ENCODE results near the gene EFCAB6. TPM values are rescaled to one million over a fixed set of nuclear protein-coding genes. Genes with fewer than 3 reads are reported as not detected.

EFCAB6 gene
- total RNA-seq, 1 donor from 2014 or later, result not detected

DNA sequence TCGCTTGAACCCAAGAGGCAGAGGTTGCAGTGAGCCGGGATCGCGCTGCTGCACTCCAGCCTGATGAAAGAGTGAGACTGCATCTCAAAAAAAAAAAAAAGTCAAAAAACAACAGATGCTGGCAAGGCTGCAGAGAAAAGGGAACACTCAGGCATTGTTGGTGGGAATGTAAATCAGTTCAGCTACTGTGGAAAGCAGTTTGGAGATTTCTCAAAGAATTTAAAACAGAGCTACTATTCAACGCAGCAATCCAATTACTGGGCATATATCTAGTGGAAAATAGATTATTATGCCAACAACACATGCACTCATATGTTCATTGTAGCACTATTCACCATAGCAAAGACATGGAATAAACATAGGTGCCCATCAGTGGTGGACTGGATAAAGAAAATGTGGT, 89.7 kb downstream of the EFCAB6 start:
- no peaks in the 10 kb centered on the region for H3K27me3 Mint-ChIP-seq
- intact Hi-C loops (cut with micrococcal nuclease), result no loop called here
- ATAC-seq (ENCODE audit: low read depth), result no peak
- H3K9me3 Mint-ChIP-seq, result peaks cover 2% of the 10 kb centered on the region
- no peaks in the 10 kb centered on the region for H3K36me3 Mint-ChIP-seq (ENCODE audit: low read depth)
- ChIA-PET POLR2A (no interaction called here), CTCF (no interaction called here)
- H3K4me1 Mint-ChIP-seq, result peaks cover 7% of the 10 kb centered on the region
- H3K27ac Mint-ChIP-seq, result no peak overlapping the region
- H3K4me3 Mint-ChIP-seq, result no peak overlapping the region
- DNase-seq, result no peak
- TF ChIP-seq, protein P1, sequence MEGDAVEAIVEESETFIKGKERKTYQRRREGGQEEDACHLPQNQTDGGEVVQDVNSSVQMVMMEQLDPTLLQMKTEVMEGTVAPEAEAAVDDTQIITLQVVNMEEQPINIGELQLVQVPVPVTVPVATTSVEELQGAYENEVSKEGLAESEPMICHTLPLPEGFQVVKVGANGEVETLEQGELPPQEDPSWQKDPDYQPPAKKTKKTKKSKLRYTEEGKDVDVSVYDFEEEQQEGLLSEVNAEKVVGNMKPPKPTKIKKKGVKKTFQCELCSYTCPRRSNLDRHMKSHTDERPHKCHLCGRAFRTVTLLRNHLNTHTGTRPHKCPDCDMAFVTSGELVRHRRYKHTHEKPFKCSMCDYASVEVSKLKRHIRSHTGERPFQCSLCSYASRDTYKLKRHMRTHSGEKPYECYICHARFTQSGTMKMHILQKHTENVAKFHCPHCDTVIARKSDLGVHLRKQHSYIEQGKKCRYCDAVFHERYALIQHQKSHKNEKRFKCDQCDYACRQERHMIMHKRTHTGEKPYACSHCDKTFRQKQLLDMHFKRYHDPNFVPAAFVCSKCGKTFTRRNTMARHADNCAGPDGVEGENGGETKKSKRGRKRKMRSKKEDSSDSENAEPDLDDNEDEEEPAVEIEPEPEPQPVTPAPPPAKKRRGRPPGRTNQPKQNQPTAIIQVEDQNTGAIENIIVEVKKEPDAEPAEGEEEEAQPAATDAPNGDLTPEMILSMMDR (IDR thresholded peaks at IDR 0.05), result no peak

DNA sequence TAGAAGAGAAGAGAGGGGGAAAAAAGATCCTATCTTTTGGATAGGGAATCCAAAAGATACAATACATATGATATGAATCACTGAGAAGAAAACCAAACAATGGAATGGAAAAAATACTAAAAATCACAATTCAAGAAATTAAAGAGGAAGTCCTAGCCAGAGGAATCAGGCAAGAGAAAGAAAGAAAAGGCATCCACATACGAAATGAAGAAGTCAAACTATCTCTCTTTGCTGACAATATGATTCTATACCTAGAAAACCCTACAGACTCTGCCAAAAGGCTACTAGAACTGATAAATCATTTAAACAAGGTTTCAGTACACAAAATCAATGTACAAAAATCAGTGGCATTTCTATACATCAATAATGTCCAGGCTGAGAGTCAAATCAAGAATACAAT, 91.4 kb downstream of the EFCAB6 start:
- TF ChIP-seq, protein P1 (IDR thresholded peaks at IDR 0.05), result no peak
- Mint-ChIP-seq H3K9me3 (no peaks in the 10 kb centered on the region), H3K36me3 (ENCODE audit: low read depth) (no peaks in the 10 kb centered on the region), H3K27me3 (no peaks in the 10 kb centered on the region), H3K4me1 (peaks cover 7% of the 10 kb centered on the region), H3K4me3 (no peak overlapping the region), H3K27ac (no peak overlapping the region)
- POLR2A ChIA-PET, result no interaction called here
- no peak for DNase-seq
- intact Hi-C loops (cut with micrococcal nuclease), result no loop called here
- CTCF ChIA-PET, result no interaction called here
- no peak for ATAC-seq (ENCODE audit: low read depth)

DNA sequence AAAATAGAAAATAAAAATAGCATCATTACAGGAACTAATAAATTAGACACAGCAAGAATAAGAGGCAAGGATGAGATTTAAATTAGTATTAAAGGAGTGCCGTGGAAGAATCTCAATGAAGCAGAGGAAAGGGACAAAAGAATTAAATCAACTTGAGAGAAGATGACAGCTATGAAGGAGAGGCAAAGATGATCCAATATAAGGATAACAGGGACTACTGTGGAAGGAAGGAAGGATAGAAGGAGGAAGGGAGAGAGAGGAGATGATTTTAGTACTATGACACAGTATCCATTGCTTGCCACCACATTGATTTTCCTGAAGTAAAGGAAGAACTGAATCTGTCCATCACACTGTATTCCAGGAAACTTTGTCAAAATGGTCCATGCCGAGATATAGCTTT, 98.0 kb downstream of the EFCAB6 start:
- ChIA-PET CTCF (no interaction called here), POLR2A (no interaction called here)
- Mint-ChIP-seq H3K27me3 (peaks cover 11% of the 10 kb centered on the region), H3K36me3 (ENCODE audit: low read depth) (no peaks in the 10 kb centered on the region), H3K4me1 (no peaks in the 10 kb centered on the region), H3K9me3 (no peaks in the 10 kb centered on the region), H3K27ac (no peak overlapping the region), H3K4me3 (no peak overlapping the region)
- no peak for ATAC-seq (ENCODE audit: low read depth)
- TF ChIP-seq, protein P1 (IDR thresholded peaks at IDR 0.05), result no peak
- intact Hi-C loops (cut with micrococcal nuclease), result no loop called here
- no peak for DNase-seq

DNA sequence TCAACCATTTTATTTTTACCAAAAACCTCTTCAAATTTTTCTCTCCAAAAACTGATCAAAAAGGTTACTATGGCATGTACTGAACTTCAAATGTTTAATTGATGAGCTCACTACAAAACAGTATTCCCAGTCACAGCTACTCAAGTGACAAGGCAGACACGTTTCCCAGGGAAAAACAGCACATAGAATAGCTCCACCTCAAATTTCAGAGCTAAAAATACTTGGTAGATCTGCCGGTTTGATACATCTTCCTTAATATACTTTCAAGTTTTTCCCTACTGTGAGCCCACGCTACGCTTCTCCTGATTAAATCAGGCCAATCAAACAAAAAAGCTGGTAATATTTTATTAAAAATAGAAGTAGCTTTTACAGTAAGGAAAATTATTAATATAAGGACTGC, 100.4 kb downstream of the EFCAB6 start:
- POLR2A ChIA-PET, result no interaction called here
- Mint-ChIP-seq H3K4me3 (no peak overlapping the region), H3K9me3 (no peaks in the 10 kb centered on the region), H3K27me3 (peaks cover 21% of the 10 kb centered on the region), H3K27ac (no peak overlapping the region), H3K4me1 (no peaks in the 10 kb centered on the region), H3K36me3 (ENCODE audit: low read depth) (no peaks in the 10 kb centered on the region)
- CTCF ChIA-PET, result no interaction called here
- ATAC-seq (ENCODE audit: low read depth) (no peak), DNase-seq (no peak)
- intact Hi-C loops (cut with micrococcal nuclease), result no loop called here
- TF ChIP-seq, protein P1 (IDR thresholded peaks at IDR 0.05), result no peak

DNA sequence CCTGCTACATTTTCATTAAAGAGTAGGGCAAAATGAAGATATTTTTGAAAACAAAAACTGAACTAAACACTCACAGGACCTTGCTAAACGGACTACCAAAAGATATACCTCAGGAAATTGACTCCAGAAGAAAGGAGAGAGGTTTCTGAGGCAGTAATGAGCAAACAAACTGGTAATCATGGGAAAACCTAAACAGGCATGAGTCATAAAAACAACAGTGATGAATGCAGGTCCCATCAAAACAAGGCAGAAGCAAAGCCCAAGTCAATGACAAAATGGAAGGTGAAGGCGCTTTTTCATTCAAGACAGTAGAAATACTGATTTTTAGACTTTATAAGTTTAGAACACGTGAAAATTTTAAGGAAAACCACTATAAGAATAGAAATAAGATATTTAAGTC, 104.5 kb downstream of the EFCAB6 start:
- ATAC-seq (ENCODE audit: low read depth) (no peak), DNase-seq (no peak)
- Mint-ChIP-seq H3K36me3 (ENCODE audit: low read depth) (no peaks in the 10 kb centered on the region), H3K9me3 (peaks cover 18% of the 10 kb centered on the region), H3K27ac (no peak overlapping the region), H3K27me3 (peaks cover 13% of the 10 kb centered on the region), H3K4me3 (no peak overlapping the region), H3K4me1 (no peaks in the 10 kb centered on the region)
- ChIA-PET CTCF (no interaction called here), POLR2A (no interaction called here)
- intact Hi-C loops (cut with micrococcal nuclease), result no loop called here
- TF ChIP-seq, protein P1 (IDR thresholded peaks at IDR 0.05), result no peak
